HG03045 (cell line): Measurements from ENCODE around the gene IMP3.

ENCODE experiments used
- ATAC-seq: cut with Tn5 transposase; IDR thresholded peaks from one replicate; pipeline ENCODE4 v1.9.1; 2021; ENCODE audit warnings: mild to moderate bottlenecking, moderate library complexity; ENCODE audit not compliant: unreplicated experiment

IMP3 gene

DNA sequence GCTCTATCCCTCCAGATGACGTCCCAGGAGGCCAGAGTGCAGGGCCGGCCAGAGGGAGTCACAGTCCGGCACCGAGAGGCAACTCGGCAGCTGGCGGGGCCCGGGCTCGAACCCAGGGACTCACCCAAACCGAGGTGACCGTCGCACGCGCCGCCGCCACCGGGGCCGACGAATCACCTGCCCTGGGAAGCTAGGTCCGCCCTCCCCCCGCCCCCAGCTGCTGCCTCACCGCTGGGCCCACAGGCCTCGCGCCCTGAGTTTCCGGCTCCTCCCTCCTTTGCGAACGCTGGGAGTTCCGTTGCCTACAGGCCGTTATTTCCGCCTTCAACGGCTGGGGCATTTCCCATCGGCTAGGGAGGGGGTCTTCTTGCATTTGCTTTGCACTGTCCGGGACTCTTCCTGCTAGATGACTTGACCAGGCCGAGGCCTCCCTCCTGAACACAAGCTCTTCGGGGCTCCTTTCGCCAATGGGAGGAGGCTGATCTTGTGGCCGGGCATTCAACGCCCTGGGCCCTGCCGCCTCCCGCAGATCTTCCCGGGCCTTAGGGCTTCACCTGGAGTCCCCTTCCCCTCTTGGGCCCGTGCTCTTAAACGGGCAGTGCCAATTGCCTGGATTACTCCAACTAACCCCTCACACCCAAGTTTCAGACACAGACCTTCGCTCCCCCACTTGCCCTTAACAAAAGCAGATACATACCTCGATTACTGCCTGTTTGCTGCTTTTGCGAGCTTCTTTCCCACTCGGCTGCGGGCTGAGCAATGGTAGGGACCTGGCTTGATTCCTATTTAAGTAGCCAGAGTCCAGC, 14.3 kb downstream of the IMP3 start, which contains the start of gene SNUPN:
SNUPN (minus strand) TSS at position 184 of the 806 bp plus-strand sequence. CDS start 4,674 bp downstream, outside the sequence.
- ATAC-seq, result peak; percentile 83

DNA sequence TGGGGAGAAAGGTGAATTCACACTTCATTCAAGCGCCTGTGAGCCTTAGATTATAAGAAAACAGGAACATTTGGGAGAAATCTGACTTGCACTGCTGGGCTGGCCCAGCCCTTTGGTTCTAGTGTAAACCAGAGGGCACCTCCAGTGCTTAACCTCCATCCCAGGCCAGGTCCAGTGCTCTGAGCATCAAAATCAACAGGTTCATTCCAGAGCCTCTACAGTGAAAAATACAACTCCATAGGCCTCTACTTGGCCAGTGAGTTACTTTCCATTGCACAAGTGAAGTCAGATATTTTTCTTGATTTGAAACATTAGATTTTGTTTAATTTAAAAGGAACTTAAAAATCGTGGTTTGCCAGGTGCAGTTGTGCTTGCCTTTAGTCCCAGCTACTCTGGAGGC, 17.5 kb downstream of the IMP3 start:
- ATAC-seq, result no peak

GRCh38 chr15:75620841-75621391, 19.1 kb downstream of the IMP3 start:
- no peak for ATAC-seq

GRCh38 chr15:75620058-75620820, 19.8 kb downstream of the IMP3 start:
- no peak for ATAC-seq

GRCh38 chr15:75616766-75617165, 23.3 kb downstream of the IMP3 start:
- ATAC-seq, result no peak

GRCh38 chr15:75606711-75607699, 33.0 kb downstream of the IMP3 start:
- no peak for ATAC-seq

DNA sequence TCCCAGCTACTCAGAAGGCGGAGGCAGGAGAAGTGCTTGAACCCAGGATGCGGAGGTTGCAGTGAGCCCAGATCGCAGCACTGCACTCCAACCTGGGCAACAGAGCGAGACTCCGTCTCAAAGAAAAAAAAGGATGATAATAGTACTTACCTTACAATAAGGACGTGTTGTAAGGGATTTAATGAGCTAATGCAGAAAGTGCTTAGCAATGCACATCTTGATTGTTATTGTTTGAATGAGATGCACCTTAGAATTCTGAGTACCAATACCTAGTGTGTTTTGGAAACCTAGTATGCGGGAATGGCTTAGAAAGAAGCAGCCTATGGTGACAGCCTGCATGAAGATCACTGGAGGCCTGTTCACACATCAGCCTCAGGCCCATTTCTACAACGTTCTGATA, 34.0 kb downstream of the IMP3 start:
- ATAC-seq, result no peak

DNA sequence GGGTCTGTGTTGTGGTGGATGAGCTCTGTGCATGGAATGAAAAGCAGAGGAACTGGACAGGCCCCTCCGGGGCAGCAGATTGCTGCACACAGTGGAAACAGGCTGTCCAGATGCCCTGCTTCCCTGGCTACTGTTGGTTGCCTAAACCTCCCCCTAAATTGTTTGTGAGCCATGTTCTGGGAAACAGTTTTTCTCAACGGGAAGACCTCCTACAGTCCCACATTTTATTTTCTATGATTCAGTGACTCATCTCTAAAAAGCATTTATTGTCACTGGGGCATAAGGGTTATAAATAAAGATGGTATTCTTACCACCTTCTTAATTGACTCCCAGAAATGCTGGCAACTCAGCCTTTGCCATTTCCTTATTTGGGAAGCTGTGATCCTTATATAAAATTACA, 40.6 kb downstream of the IMP3 start:
- no peak for ATAC-seq

DNA sequence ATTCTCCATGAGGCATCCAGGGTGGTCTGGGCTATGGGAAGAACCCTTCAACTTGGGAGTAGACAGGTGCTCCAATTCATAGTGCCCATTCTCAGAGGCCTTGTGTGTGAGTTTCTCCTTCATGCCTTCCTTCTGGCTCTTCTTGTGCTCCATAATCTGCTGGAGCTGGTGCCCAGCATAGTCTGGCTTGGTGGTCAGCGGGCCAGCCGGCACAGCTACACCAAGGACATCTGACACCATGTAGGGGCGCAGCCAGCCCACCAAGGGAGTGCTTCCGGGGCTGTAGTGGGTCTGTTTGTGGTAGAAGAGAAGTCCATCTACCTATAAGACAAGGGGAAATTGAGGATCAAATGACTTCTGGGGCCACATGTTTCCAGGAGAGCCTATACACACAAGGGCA, 41.7 kb downstream of the IMP3 start:
- ATAC-seq, result no peak

GRCh38 chr15:75597667-75598341, 42.2 kb downstream of the IMP3 start:
- no peak for ATAC-seq

DNA sequence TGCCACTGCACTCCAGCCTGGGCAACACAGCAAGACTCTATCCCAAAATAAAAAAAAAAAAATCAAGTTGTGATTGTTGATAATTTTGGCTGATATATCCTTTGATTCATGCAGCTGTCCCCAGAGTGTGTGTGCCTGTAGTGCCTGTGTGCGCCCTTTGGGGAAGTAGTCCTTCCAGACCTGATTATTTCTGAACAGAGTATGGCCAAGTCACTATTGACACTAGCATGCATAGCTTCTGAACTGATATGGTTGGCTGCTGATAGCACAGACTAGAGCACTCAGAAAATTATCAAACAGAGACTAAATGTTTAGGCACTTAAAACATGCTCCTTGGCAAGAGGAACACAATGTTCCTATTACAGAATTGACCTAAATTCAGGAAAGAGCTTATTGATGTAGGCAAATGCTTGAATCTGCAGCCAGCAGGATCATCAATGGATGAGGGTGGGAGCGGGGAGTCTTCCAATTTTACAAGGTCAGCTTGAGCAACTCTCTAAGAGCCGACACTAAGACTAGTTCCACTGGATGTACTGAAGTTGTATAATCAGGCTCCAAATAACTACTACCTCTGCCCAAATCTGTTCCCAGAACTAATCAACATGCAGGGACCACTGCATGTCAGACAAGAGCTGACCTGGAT, 43.2 kb downstream of the IMP3 start:
- ATAC-seq, result no peak

- no peak for ATAC-seq
These were observed 45.7 kb downstream of the IMP3 start for GRCh38 chr15:75594276-75594675.

- ATAC-seq, result no peak
These were observed 48.2 kb downstream of the IMP3 start for GRCh38 chr15:75591655-75592364.

DNA sequence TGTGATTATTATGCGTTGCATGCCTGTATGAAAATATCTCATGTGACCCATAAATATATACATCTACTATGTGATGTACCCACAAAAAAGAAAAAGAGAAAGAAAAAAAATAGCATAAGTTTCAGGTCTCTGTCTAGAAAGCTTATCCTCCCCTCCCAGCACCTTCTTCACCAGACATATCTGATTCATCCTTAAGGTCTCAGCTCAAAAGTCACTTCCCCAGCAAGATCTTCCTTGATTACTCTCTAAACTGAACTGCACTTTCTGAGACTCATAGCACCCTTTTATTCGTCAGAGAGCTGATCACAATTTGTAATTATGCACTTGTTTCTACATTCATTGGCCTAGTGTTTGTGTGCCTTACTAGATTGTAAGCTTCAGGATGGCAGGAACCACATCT, 49.8 kb downstream of the IMP3 start:
- no peak for ATAC-seq
